ENCODE results near the gene C9orf43.
"Not testable (repeated sequence)": the region's sequence is repeated elsewhere in the genome, so short reads cannot be mapped to it uniquely, and the experiment has no call there.

C9orf43 gene

GRCh38 chr9:113403646-113404045 is 6.9 kb upstream of the C9orf43 start:
- Histone ChIP-seq H3K4me2 (ENCODE audit: low read length) (no peak overlapping the region), H3K9me3 (ENCODE audit: insufficient read depth, low read depth, low read length) (no peaks in the 10 kb centered on the region), H3K79me1 (ENCODE audit: low read length) (peaks cover 5% of the 10 kb centered on the region), H4K91ac (ENCODE audit: low read depth, low read length) (no peak overlapping the region), H3K27ac (ENCODE audit: low read depth, low read length) (no peak overlapping the region), H3K18ac (ENCODE audit: low read length) (no peak overlapping the region), H2AK5ac (ENCODE audit: low read length) (no peak overlapping the region), H3K23ac (ENCODE audit: low read length) (no peak overlapping the region), H2BK120ac (ENCODE audit: insufficient read depth, low read length, poor library complexity) (no peak overlapping the region), H3K9ac (ENCODE audit: low read length) (no peak overlapping the region), H4K12ac (ENCODE audit: low read depth, low read length) (no peak overlapping the region), H2AFZ (ENCODE audit: insufficient read depth, low read length, poor library complexity) (no peak overlapping the region), H3K79me2 (ENCODE audit: control insufficient read depth, insufficient read depth, low read length, poor library complexity) (peaks cover 3% of the 10 kb centered on the region), H3K14ac (ENCODE audit: low read length) (no peak overlapping the region), H3K4me1 (ENCODE audit: control insufficient read depth in 1 of 2, insufficient read depth in 2 of 2, low read length in 2 of 2) (peaks cover 11 to 14% of the 10 kb centered on the region in 2 experiments), H2BK5ac (ENCODE audit: low read depth, low read length, poor library complexity) (no peak overlapping the region), H4K8ac (ENCODE audit: low read depth, low read length) (no peak overlapping the region), H3K27me3 (ENCODE audit: insufficient read depth, low read length) (no peaks in the 10 kb centered on the region), H3K36me3 (ENCODE audit: control insufficient read depth in 1 of 2, insufficient read depth in 2 of 2, low read length in 2 of 2) (peaks cover 0 to 10% of the 10 kb centered on the region in 2 experiments), H3K4ac (ENCODE audit: low read depth, low read length) (no peak overlapping the region), H2BK12ac (ENCODE audit: low read length) (no peak overlapping the region), H3K4me3 (ENCODE audit: low read depth, low read length) (no peak overlapping the region)
- DNase-seq, result peak in 1 of 2 donors; percentile 52
- no CpG with 5 or more reads among the region's 2 CpGs for WGBS (ENCODE audit: extremely low coverage, insufficient coverage, insufficient read length)

DNA sequence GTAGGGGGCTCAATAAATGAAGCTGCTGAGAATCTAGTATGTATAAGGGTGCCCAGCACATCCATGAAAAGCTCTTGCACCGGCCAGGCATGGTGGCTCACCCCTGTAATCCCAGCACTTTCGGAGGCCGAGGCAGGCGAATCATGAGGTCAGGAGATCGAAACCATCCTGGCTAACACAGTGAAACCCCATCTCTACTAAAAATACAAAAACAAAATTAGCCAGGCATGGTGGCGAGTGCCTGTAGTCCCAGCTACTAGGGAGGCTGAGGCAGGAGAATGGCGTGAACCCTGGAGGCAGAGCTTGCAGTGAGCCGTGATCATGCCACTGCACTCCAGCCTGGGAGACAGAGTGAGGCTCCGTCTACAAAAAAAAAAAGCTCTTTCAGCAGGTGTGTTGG is 4.2 kb upstream of the C9orf43 start:
- H3K18ac ChIP-seq (ENCODE audit: low read length); H2BK5ac ChIP-seq (ENCODE audit: low read depth, low read length, poor library complexity); H3K79me1 ChIP-seq (ENCODE audit: low read length); H4K12ac ChIP-seq (ENCODE audit: low read depth, low read length); H3K14ac ChIP-seq (ENCODE audit: low read length); H4K91ac ChIP-seq (ENCODE audit: low read depth, low read length); H2AK5ac ChIP-seq (ENCODE audit: low read length); H3K27me3 ChIP-seq (ENCODE audit: insufficient read depth, low read length); H3K4me1 ChIP-seq (ENCODE audit: control insufficient read depth in 1 of 2, insufficient read depth in 2 of 2, low read length in 2 of 2); H2BK12ac ChIP-seq (ENCODE audit: low read length); H4K8ac ChIP-seq (ENCODE audit: low read depth, low read length); H3K4ac ChIP-seq (ENCODE audit: low read depth, low read length); H3K4me3 ChIP-seq (ENCODE audit: low read depth, low read length); H3K9ac ChIP-seq (ENCODE audit: low read length); H2AFZ ChIP-seq (ENCODE audit: insufficient read depth, low read length, poor library complexity); H3K23ac ChIP-seq (ENCODE audit: low read length); H3K27ac ChIP-seq (ENCODE audit: low read depth, low read length); H3K4me2 ChIP-seq (ENCODE audit: low read length); H3K9me3 ChIP-seq (ENCODE audit: insufficient read depth, low read depth, low read length); DNase-seq; H2BK120ac ChIP-seq (ENCODE audit: insufficient read depth, low read length, poor library complexity): not testable (repeated sequence)
- WGBS (ENCODE audit: extremely low coverage, insufficient coverage, insufficient read length), result no CpG with 5 or more reads among the region's 9 CpGs
- H3K36me3 ChIP-seq (ENCODE audit: control insufficient read depth in 1 of 2, insufficient read depth in 2 of 2, low read length in 2 of 2), result peaks cover 4 to 18% of the 10 kb centered on the region in 2 experiments
- H3K79me2 ChIP-seq (ENCODE audit: control insufficient read depth, insufficient read depth, low read length, poor library complexity), result peaks cover 10% of the 10 kb centered on the region

DNA sequence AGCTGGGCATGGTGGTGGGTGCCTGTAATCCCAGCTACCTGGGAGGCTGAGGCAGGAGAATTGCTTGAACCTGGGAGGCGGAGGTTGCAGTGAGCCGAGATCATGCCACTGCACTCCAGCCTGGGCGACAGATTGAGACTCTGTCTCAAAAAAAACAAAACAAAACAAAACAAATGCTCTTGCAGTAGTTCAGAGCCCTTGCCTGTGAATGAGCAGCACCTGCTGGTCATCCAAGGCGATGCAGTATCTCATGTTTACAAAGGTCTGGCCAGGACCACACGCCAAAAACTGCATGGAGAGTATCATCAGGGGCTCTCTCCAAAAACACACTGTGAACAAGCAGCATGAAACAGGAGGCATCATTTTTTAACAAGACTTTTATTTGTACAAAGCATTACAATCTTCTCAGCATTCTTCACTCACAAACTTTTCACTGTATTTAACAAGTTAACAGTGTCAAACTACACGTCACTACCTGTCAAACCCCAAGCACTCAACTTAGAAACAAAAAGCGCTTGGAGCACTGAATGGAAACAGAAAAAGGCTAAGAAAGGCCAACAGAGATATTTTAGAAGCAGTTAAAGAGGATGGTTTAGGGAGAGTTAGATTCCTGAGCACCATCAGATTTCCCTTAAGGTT is 3.6 kb upstream of the C9orf43 start:
- H3K27ac ChIP-seq (ENCODE audit: low read depth, low read length); H3K27me3 ChIP-seq (ENCODE audit: insufficient read depth, low read length); H3K4me1 ChIP-seq (ENCODE audit: control insufficient read depth in 1 of 2, insufficient read depth in 2 of 2, low read length in 2 of 2); H3K4me3 ChIP-seq (ENCODE audit: low read depth, low read length); H2AFZ ChIP-seq (ENCODE audit: insufficient read depth, low read length, poor library complexity); H3K14ac ChIP-seq (ENCODE audit: low read length); H2AK5ac ChIP-seq (ENCODE audit: low read length); H4K8ac ChIP-seq (ENCODE audit: low read depth, low read length); H3K23ac ChIP-seq (ENCODE audit: low read length); H4K12ac ChIP-seq (ENCODE audit: low read depth, low read length); H3K4ac ChIP-seq (ENCODE audit: low read depth, low read length); H4K91ac ChIP-seq (ENCODE audit: low read depth, low read length); H2BK5ac ChIP-seq (ENCODE audit: low read depth, low read length, poor library complexity); H3K18ac ChIP-seq (ENCODE audit: low read length); H3K4me2 ChIP-seq (ENCODE audit: low read length); H3K79me1 ChIP-seq (ENCODE audit: low read length); H3K9me3 ChIP-seq (ENCODE audit: insufficient read depth, low read depth, low read length); H2BK12ac ChIP-seq (ENCODE audit: low read length); H3K9ac ChIP-seq (ENCODE audit: low read length); H2BK120ac ChIP-seq (ENCODE audit: insufficient read depth, low read length, poor library complexity): not testable (repeated sequence)
- no CpG with 5 or more reads among the region's 7 CpGs for WGBS (ENCODE audit: extremely low coverage, insufficient coverage, insufficient read length)
- H3K79me2 ChIP-seq (ENCODE audit: control insufficient read depth, insufficient read depth, low read length, poor library complexity), result peaks cover 10% of the 10 kb centered on the region
- peaks cover 4 to 18% of the 10 kb centered on the region in 2 experiments for H3K36me3 ChIP-seq (ENCODE audit: control insufficient read depth in 1 of 2, insufficient read depth in 2 of 2, low read length in 2 of 2)
- peak; percentile 56 to 77 for DNase-seq

- Histone ChIP-seq H3K14ac (ENCODE audit: low read length) (no peak overlapping the region), H4K91ac (ENCODE audit: low read depth, low read length) (no peak overlapping the region), H2BK120ac (ENCODE audit: insufficient read depth, low read length, poor library complexity) (no peak overlapping the region), H3K27ac (ENCODE audit: low read depth, low read length) (no peak overlapping the region), H3K4ac (ENCODE audit: low read depth, low read length) (peak overlapping the region; percentile 67), H3K79me1 (ENCODE audit: low read length) (peaks cover 6% of the 10 kb centered on the region), H4K12ac (ENCODE audit: low read depth, low read length) (no peak overlapping the region), H3K4me3 (ENCODE audit: low read depth, low read length) (peak overlapping the region; percentile 86), H3K9ac (ENCODE audit: low read length) (peak overlapping the region; percentile 90), H2AK5ac (ENCODE audit: low read length) (no peak overlapping the region), H4K8ac (ENCODE audit: low read depth, low read length) (peak overlapping the region; percentile 39), H2BK12ac (ENCODE audit: low read length) (no peak overlapping the region), H3K36me3 (ENCODE audit: control insufficient read depth in 1 of 2, insufficient read depth in 2 of 2, low read length in 2 of 2) (peaks cover 4 to 18% of the 10 kb centered on the region in 2 experiments), H2BK5ac (ENCODE audit: low read depth, low read length, poor library complexity) (no peak overlapping the region), H3K27me3 (ENCODE audit: insufficient read depth, low read length) (no peaks in the 10 kb centered on the region), H3K79me2 (ENCODE audit: control insufficient read depth, insufficient read depth, low read length, poor library complexity) (peaks cover 10% of the 10 kb centered on the region), H3K18ac (ENCODE audit: low read length) (no peak overlapping the region), H3K23ac (ENCODE audit: low read length) (no peak overlapping the region), H3K4me2 (ENCODE audit: low read length) (peak overlapping the region; percentile 98), H3K9me3 (ENCODE audit: insufficient read depth, low read depth, low read length) (no peaks in the 10 kb centered on the region), H2AFZ (ENCODE audit: insufficient read depth, low read length, poor library complexity) (no peak overlapping the region), H3K4me1 (ENCODE audit: control insufficient read depth in 1 of 2, insufficient read depth in 2 of 2, low read length in 2 of 2) (peaks cover 3 to 4% of the 10 kb centered on the region in 2 experiments)
- no peak for DNase-seq
- WGBS (ENCODE audit: extremely low coverage, insufficient coverage, insufficient read length), result no CpG with 5 or more reads among the region's 10 CpGs
These were observed 1.1 kb upstream of the C9orf43 start for GRCh38 chr9:113409481-113409880.
